ENCODE results near the gene PRR36. TPM values are rescaled to one million over a fixed set of nuclear protein-coding genes. Genes with fewer than 3 reads are reported as not detected.

The PRR36 gene
- total and polyA plus RNA-seq, 2 donors (not counting 1 experiment from before 2014, with no cell fraction given), result 0.01 TPM; not detected in 1

GRCh38 chr19:7874897-7875273, 695 bp upstream of the PRR36 start:
- DNase-seq, result peak; percentile 17
- Histone ChIP-seq H3K27me3 (replicated peaks in 1 of 4; ENCODE audit: control extremely low read depth in 1 of 4, control insufficient read depth in 3 of 4, insufficient read depth in 4 of 4, low read length in 3 of 4) (peaks cover 0 to 45% (median 16%) of the 10 kb centered on the region in 4 experiments), H3K4me3 (ENCODE audit: control extremely low read depth in 1 of 5, extremely low read depth in 1 of 5, insufficient read depth in 1 of 5, low read depth in 2 of 5, low read length in 4 of 5) (no peak overlapping the region), H2AFZ (ENCODE audit: insufficient read depth, low read depth, low read length, poor library complexity, severe bottlenecking) (no peak overlapping the region), H3K4me1 (ENCODE audit: control insufficient read depth in 2 of 2, insufficient read depth in 2 of 2, low read length in 2 of 2) (peaks cover 29 to 36% of the 10 kb centered on the region in 2 donors), H4K20me1 (ENCODE audit: control insufficient read depth, insufficient read depth, low read length, poor library complexity, severe bottlenecking) (peaks cover 11% of the 10 kb centered on the region), H3K9me3 (ENCODE audit: control extremely low read depth in 1 of 3, control insufficient read depth in 2 of 3, insufficient read depth in 1 of 3, low read length in 2 of 3) (peaks cover 0 to 42% (median 0%) of the 10 kb centered on the region in 3 donors), H3K9ac (ENCODE audit: low read length) (no peak overlapping the region), H3K4me2 (replicated peaks; ENCODE audit: low read depth, low read length, poor library complexity, severe bottlenecking) (peak overlapping the region; percentile 68), H3K27ac (ENCODE audit: low read length in 2 of 2) (no peak overlapping the region), H3K79me2 (ENCODE audit: control insufficient read depth, insufficient read depth, low read length) (no peaks in the 10 kb centered on the region), H3K36me3 (replicated peaks in 1 of 2; ENCODE audit: control extremely low read depth in 1 of 2, control insufficient read depth in 1 of 2, extremely low read depth in 1 of 2, insufficient read depth in 2 of 2, low read length in 1 of 2) (no peaks in the 10 kb centered on the region)
- TF ChIP-seq EZH2 (IDR thresholded peaks at IDR 0.05; ENCODE audit: borderline replicate concordance, insufficient read depth, low read depth, low read length, poor library complexity, severe bottlenecking) (no peak), CTCF (IDR thresholded peaks at IDR 0.05) (no peak)
- WGBS (ENCODE audit: insufficient coverage), result 35% methylated on average over 11 of the region's 12 CpGs
- H3K27me3 Mint-ChIP-seq, result peaks cover 25% of the 10 kb centered on the region
- H3K4me1 Mint-ChIP-seq, result peaks cover 23% of the 10 kb centered on the region
- intact Hi-C loops (cut with micrococcal nuclease), result no loop called here
- CTCF ChIA-PET, result no interaction called here
- no peak for ATAC-seq (ENCODE audit: low read depth)
- peak overlapping the region; percentile 32 for H3K4me3 Mint-ChIP-seq
- POLR2A ChIA-PET, result no interaction called here
- H3K27ac Mint-ChIP-seq, result no peak overlapping the region
- peaks cover 4% of the 10 kb centered on the region for H3K9me3 Mint-ChIP-seq (ENCODE audit: insufficient read depth)

GRCh38 chr19:7873304-7874075, 700 bp downstream of the PRR36 start:
- H3K79me2 ChIP-seq (ENCODE audit: control insufficient read depth, insufficient read depth, low read length), result no peaks in the 10 kb centered on the region
- H4K20me1 ChIP-seq (ENCODE audit: control insufficient read depth, insufficient read depth, low read length, poor library complexity, severe bottlenecking), result peaks cover 11% of the 10 kb centered on the region
- WGBS (ENCODE audit: insufficient coverage), result 19% methylated on average over 50 of the region's 53 CpGs
- intact Hi-C loops (cut with micrococcal nuclease), result no loop called here
- ChIA-PET POLR2A (no interaction called here), CTCF (no interaction called here)
- peaks cover 0 to 50% (median 16%) of the 10 kb centered on the region in 4 experiments for H3K27me3 ChIP-seq (replicated peaks in 1 of 4; ENCODE audit: control extremely low read depth in 1 of 4, control insufficient read depth in 3 of 4, insufficient read depth in 4 of 4, low read length in 3 of 4)
- peaks cover 0 to 47% (median 0%) of the 10 kb centered on the region in 3 donors for H3K9me3 ChIP-seq (ENCODE audit: control extremely low read depth in 1 of 3, control insufficient read depth in 2 of 3, insufficient read depth in 1 of 3, low read length in 2 of 3)
- H3K36me3 ChIP-seq (replicated peaks in 1 of 2; ENCODE audit: control extremely low read depth in 1 of 2, control insufficient read depth in 1 of 2, extremely low read depth in 1 of 2, insufficient read depth in 2 of 2, low read length in 1 of 2), result no peaks in the 10 kb centered on the region
- TF ChIP-seq CTCF (IDR thresholded peaks at IDR 0.05) (no peak), EZH2 (IDR thresholded peaks at IDR 0.05; ENCODE audit: borderline replicate concordance, insufficient read depth, low read depth, low read length, poor library complexity, severe bottlenecking) (no peak)
- ATAC-seq (ENCODE audit: low read depth) (no peak), DNase-seq (peak; percentile 40)
- H3K4me2 ChIP-seq (replicated peaks; ENCODE audit: low read depth, low read length, poor library complexity, severe bottlenecking), result peak overlapping the region; percentile 68
- H3K9me3 Mint-ChIP-seq (ENCODE audit: insufficient read depth), result peaks cover 4% of the 10 kb centered on the region
- peak overlapping the region; percentile 22 for H2AFZ ChIP-seq (ENCODE audit: insufficient read depth, low read depth, low read length, poor library complexity, severe bottlenecking)
- H3K4me1 ChIP-seq (ENCODE audit: control insufficient read depth in 2 of 2, insufficient read depth in 2 of 2, low read length in 2 of 2), result peaks cover 37 to 45% of the 10 kb centered on the region in 2 donors
- H3K27ac Mint-ChIP-seq, result no peak overlapping the region
- no peak overlapping the region for H3K27ac ChIP-seq (ENCODE audit: low read length in 2 of 2)
- H3K4me3 Mint-ChIP-seq, result peak overlapping the region; percentile 77
- peaks cover 25% of the 10 kb centered on the region for H3K27me3 Mint-ChIP-seq
- no peak overlapping the region for H3K4me3 ChIP-seq (ENCODE audit: control extremely low read depth in 1 of 5, extremely low read depth in 1 of 5, insufficient read depth in 1 of 5, low read depth in 2 of 5, low read length in 4 of 5)
- peaks cover 28% of the 10 kb centered on the region for H3K4me1 Mint-ChIP-seq
- H3K9ac ChIP-seq (ENCODE audit: low read length), result peak overlapping the region; percentile 32
